Cardiac muscle cell (in vitro differentiated cells and primary cell): Measurements from ENCODE around the gene SLIT1. TPM values are rescaled to one million over a fixed set of nuclear protein-coding genes. Genes with fewer than 3 reads are reported as not detected.

Experiments
- DNase-seq, 2 donors: peaks; one replicate each; pipeline versions ENCODE4 v3.0.0 to v3.0.0-alpha.2; 2010 to 2017; ENCODE audit warnings: low read depth in 1 of 2, low spot score in 1 of 2
- H3K27ac ChIP-seq: fragments of 200-600 bp; sonication (generic); 2 replicates; pipeline ENCODE4 v1.5.1; 2016
- H3K27me3 ChIP-seq: fragments of 200-600 bp; sonication (generic); 2 replicates; pipeline ENCODE4 v1.6.0; 2016; ENCODE audit warnings: control low read depth
- H3K36me3 ChIP-seq: fragments of 200-600 bp; sonication (generic); 2 replicates; pipeline ENCODE4 v1.5.1; 2016; ENCODE audit warnings: control low read depth
- H3K4me1 ChIP-seq: fragments of 200-600 bp; sonication (generic); 2 replicates; pipeline ENCODE4 v1.8.1; 2017; ENCODE audit warnings: low read depth, mild to moderate bottlenecking, mixed run types
- H3K4me3 ChIP-seq: fragments of 200-600 bp; sonication (generic); 2 replicates; pipeline ENCODE4 v1.5.1; 2016; ENCODE audit warnings: mild to moderate bottlenecking
- H3K9me3 ChIP-seq: fragments of 200-600 bp; sonication (generic); 2 replicates; pipeline ENCODE4 v1.5.1; 2017; ENCODE audit warnings: low read depth, mild to moderate bottlenecking, control low read depth
- CTCF ChIP-seq: IDR thresholded peaks from 2 replicates; pipeline ENCODE4 v1.5.1; 2012; ENCODE audit warnings: low read depth, mild to moderate bottlenecking, low read length
- polyA plus RNA-seq: library from polyadenylated mRNA; unstranded; fragments of >200 nt; fragmentation: Nextera tagmentation; extraction: Ambion mirVana; gene quantifications from 2 replicates; pipeline ENCODE4 v1.2.1, GENCODE V29; 2016
- total RNA-seq: library from RNA; depleted of rRNA; stranded (reverse); fragments of >200 nt; gene quantifications from 2 replicates; pipeline ENCODE4 v1.2.3, GENCODE V29; 2016

SLIT1 gene
- total and polyA plus RNA-seq, 2 experiments from 2014 or later, result 3.3 to 11.0 TPM

GRCh38 chr10:97165499-97165898 is 20.3 kb downstream of the SLIT1 start:
- H3K36me3 ChIP-seq, result no peaks in the 10 kb centered on the region
- no peak overlapping the region for H3K4me3 ChIP-seq
- no peaks in the 10 kb centered on the region for H3K27me3 ChIP-seq
- TF ChIP-seq CTCF, result no peak
- no peak overlapping the region for H3K27ac ChIP-seq
- no peak for DNase-seq
- no peaks in the 10 kb centered on the region for H3K9me3 ChIP-seq
- H3K4me1 ChIP-seq, result peaks cover 6% of the 10 kb centered on the region

GRCh38 chr10:97163781-97164501 is 21.8 kb downstream of the SLIT1 start:
- H3K27ac ChIP-seq, result no peak overlapping the region
- peaks cover 5% of the 10 kb centered on the region for H3K27me3 ChIP-seq
- no peaks in the 10 kb centered on the region for H3K36me3 ChIP-seq
- no peak for TF ChIP-seq CTCF
- no peak overlapping the region for H3K4me3 ChIP-seq
- DNase-seq, result no peak
- peaks cover 6% of the 10 kb centered on the region for H3K4me1 ChIP-seq
- H3K9me3 ChIP-seq, result no peaks in the 10 kb centered on the region

- no peak overlapping the region for H3K4me3 ChIP-seq
Observed at GRCh38 chr10:97163181-97163580, 22.6 kb downstream of the SLIT1 start.

GRCh38 chr10:97159646-97160305 is 26.0 kb downstream of the SLIT1 start:
- TF ChIP-seq CTCF, result no peak
- Histone ChIP-seq H3K9me3 (no peaks in the 10 kb centered on the region), H3K4me1 (peaks cover 6% of the 10 kb centered on the region), H3K36me3 (no peaks in the 10 kb centered on the region), H3K27me3 (peaks cover 12% of the 10 kb centered on the region), H3K27ac (no peak overlapping the region), H3K4me3 (no peak overlapping the region)
- DNase-seq, result no peak

More at GRCh38 chr10:97163181-97163580, 22.6 kb downstream of the SLIT1 start:
- H3K9me3 ChIP-seq, result no peaks in the 10 kb centered on the region
- no peaks in the 10 kb centered on the region for H3K36me3 ChIP-seq
- DNase-seq, result no peak
- peaks cover 5% of the 10 kb centered on the region for H3K27me3 ChIP-seq
- no peak for TF ChIP-seq CTCF
- peaks cover 6% of the 10 kb centered on the region for H3K4me1 ChIP-seq
- no peak overlapping the region for H3K27ac ChIP-seq

GRCh38 chr10:97157578-97158095 is 28.1 kb downstream of the SLIT1 start:
- Histone ChIP-seq H3K4me3 (no peak overlapping the region), H3K9me3 (no peaks in the 10 kb centered on the region), H3K27me3 (peaks cover 17% of the 10 kb centered on the region), H3K36me3 (no peaks in the 10 kb centered on the region), H3K27ac (no peak overlapping the region), H3K4me1 (no peaks in the 10 kb centered on the region)
- DNase-seq, result no peak
- no peak for TF ChIP-seq CTCF
